ENCODE data around the gene QTRT2. TPM values are rescaled to one million over a fixed set of nuclear protein-coding genes. Genes with fewer than 3 reads are reported as not detected.

Gene QTRT2
- total and polyA plus RNA-seq, 10 of the 15 experiments (the other 5 are each of a cell fraction or from before 2014, with no cell fraction given) = 17.8 to 42.3 (median 28.7) TPM

DNA sequence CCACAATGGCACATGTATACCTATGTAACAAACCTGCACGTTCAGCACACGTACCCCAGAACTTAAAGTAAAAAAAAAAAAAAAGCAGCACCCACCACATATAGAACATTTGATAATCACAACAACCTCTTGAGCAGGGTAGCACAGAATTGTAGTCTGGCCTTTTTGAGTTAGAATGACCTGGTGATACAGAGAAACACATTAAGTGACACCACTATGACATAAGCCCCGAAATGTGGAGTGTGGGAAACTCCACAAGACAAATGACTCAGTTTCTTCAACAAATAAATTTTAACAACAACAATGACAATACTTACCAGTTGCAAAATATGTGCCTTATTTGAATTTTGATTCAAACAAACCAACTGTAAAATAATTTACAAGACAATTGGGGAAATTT lies 76.0 kb downstream of the QTRT2 start:
- ATAC-seq = no peak
- H3K9me3 ChIP-seq (replicated peaks; ENCODE audit: control insufficient read depth, insufficient read depth, low read length) = no peaks in the 10 kb centered on the region
- no peak for DNase-seq (ENCODE audit: low read depth, low spot score)
- no peak overlapping the region for H2AFZ ChIP-seq (ENCODE audit: control insufficient read depth, low read depth, low read length)
- POLR2A ChIA-PET = no interaction called here
- H3K27ac ChIP-seq (ENCODE audit: control insufficient read depth, insufficient read depth) = no peak overlapping the region
- no peaks in the 10 kb centered on the region for H3K4me1 ChIP-seq (ENCODE audit: control insufficient read depth, insufficient read depth, low read length)
- H3K79me2 ChIP-seq (ENCODE audit: control insufficient read depth, insufficient read depth, low read length) = no peaks in the 10 kb centered on the region
- in situ Hi-C loops (cut with MboI) (no loop called here), intact Hi-C loops (cut with micrococcal nuclease; ENCODE audit: unreplicated experiment) (no loop called here)
- no peaks in the 10 kb centered on the region for H3K27me3 ChIP-seq (replicated peaks in 1 of 2; ENCODE audit: control insufficient read depth in 2 of 2, insufficient read depth in 2 of 2, low read length in 1 of 2)
- H3K4me3 ChIP-seq = no peak overlapping the region
- SMC1A ChIA-PET (ENCODE audit: uncharacterized antibody, unreplicated experiment) = no interaction called here
- CTCF ChIA-PET = no interaction called here
- RAD21 ChIA-PET (ENCODE audit: unreplicated experiment) = no interaction called here
- no TSS peak for BruUV-seq (replicated peaks)
- WGBS (ENCODE audit: insufficient coverage, insufficient replicate concordance, low lambda C conversion rate, missing lambda C conversion rate) = 67% methylated on average over 3 of the region's 3 CpGs
- H4K20me1 ChIP-seq (ENCODE audit: control insufficient read depth, insufficient read depth) = no peaks in the 10 kb centered on the region
- FAIRE-seq = no peak
- H3K36me3 ChIP-seq (ENCODE audit: control insufficient read depth in 2 of 2, insufficient read depth in 2 of 2, low read length in 1 of 2) = no peaks in the 10 kb centered on the region
- TF ChIP-seq SUPT20H (IDR thresholded peaks at IDR 0.05; ENCODE audit: borderline replicate concordance, control insufficient read depth, low read depth, low read length) (no peak), NFIC (IDR thresholded peaks at IDR 0.05; ENCODE audit: low read depth, low read length) (no peak), NFYA (IDR thresholded peaks at IDR 0.05; ENCODE audit: borderline replicate concordance, low read depth, low read length) (no peak), NRF1 (conservative IDR thresholded peaks at IDR 0.05; ENCODE audit: low read depth, low read length) (no peak), ZZZ3 (IDR thresholded peaks at IDR 0.05; ENCODE audit: control insufficient read depth, insufficient read length, low read depth) (no peak), JUNB (IDR thresholded peaks at IDR 0.05) (no peak), CEBPB (IDR thresholded peaks at IDR 0.05; ENCODE audit: borderline replicate concordance in 1 of 2, low read depth in 2 of 2, low read length in 2 of 2) (no peak), KAT2A (conservative IDR thresholded peaks at IDR 0.05; ENCODE audit: control insufficient read depth, low read depth, low read length) (no peak), RFX5 (IDR thresholded peaks at IDR 0.05; ENCODE audit: low read depth, low read length) (no peak), TBL1XR1 (IDR thresholded peaks at IDR 0.05; ENCODE audit: low read depth, low read length) (no peak), IRF4 (IDR thresholded peaks at IDR 0.05; ENCODE audit: low read depth, low read length) (no peak), PAX8 (IDR thresholded peaks at IDR 0.05) (no peak)
- TF ChIP-seq, protein P1, sequence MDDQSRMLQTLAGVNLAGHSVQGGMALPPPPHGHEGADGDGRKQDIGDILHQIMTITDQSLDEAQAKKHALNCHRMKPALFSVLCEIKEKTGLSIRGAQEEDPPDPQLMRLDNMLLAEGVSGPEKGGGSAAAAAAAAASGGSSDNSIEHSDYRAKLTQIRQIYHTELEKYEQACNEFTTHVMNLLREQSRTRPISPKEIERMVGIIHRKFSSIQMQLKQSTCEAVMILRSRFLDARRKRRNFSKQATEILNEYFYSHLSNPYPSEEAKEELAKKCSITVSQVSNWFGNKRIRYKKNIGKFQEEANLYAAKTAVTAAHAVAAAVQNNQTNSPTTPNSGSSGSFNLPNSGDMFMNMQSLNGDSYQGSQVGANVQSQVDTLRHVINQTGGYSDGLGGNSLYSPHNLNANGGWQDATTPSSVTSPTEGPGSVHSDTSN (IDR thresholded peaks at IDR 0.05; ENCODE audit: insufficient replicate concordance, low read depth, low read length) = no peak
- TF ChIP-seq, protein P2, sequence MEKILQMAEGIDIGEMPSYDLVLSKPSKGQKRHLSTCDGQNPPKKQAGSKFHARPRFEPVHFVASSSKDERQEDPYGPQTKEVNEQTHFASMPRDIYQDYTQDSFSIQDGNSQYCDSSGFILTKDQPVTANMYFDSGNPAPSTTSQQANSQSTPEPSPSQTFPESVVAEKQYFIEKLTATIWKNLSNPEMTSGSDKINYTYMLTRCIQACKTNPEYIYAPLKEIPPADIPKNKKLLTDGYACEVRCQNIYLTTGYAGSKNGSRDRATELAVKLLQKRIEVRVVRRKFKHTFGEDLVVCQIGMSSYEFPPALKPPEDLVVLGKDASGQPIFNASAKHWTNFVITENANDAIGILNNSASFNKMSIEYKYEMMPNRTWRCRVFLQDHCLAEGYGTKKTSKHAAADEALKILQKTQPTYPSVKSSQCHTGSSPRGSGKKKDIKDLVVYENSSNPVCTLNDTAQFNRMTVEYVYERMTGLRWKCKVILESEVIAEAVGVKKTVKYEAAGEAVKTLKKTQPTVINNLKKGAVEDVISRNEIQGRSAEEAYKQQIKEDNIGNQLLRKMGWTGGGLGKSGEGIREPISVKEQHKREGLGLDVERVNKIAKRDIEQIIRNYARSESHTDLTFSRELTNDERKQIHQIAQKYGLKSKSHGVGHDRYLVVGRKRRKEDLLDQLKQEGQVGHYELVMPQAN (conservative IDR thresholded peaks at IDR 0.05) = no peak
- TF ChIP-seq, protein P3, sequence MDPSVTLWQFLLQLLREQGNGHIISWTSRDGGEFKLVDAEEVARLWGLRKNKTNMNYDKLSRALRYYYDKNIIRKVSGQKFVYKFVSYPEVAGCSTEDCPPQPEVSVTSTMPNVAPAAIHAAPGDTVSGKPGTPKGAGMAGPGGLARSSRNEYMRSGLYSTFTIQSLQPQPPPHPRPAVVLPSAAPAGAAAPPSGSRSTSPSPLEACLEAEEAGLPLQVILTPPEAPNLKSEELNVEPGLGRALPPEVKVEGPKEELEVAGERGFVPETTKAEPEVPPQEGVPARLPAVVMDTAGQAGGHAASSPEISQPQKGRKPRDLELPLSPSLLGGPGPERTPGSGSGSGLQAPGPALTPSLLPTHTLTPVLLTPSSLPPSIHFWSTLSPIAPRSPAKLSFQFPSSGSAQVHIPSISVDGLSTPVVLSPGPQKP (IDR thresholded peaks at IDR 0.05; ENCODE audit: low read depth, low read length) = no peak
- H3K4me2 ChIP-seq (ENCODE audit: control insufficient read depth, insufficient read depth) = no peak overlapping the region
- no peak overlapping the region for H3K9ac ChIP-seq (ENCODE audit: control insufficient read depth, insufficient read depth, low read length)

Measured in GM12878 (cell line).